NCI-H1417 (cell line): ENCODE data around the gene RNF43.
"Not testable (repeated sequence)": the region's sequence is repeated elsewhere in the genome, so short reads cannot be mapped to it uniquely, and the experiment has no call there.

Experiments used
- DNase-seq, 3 experiments: peaks; one replicate each; lab custom pipeline; 2025; lab: John Stamatoyannopoulos, UW

The RNF43 gene

GRCh38 chr17:58409432-58409831, 7.9 kb downstream of the RNF43 start:
- DNase-seq: no peak

GRCh38 chr17:58403311-58403710, 14.0 kb downstream of the RNF43 start:
- no peak for DNase-seq

- no peak for DNase-seq
Observed at GRCh38 chr17:58402679-58403078, 14.7 kb downstream of the RNF43 start.

GRCh38 chr17:58402047-58402446, 15.3 kb downstream of the RNF43 start:
- no peak for DNase-seq

GRCh38 chr17:58401287-58401686, 16.0 kb downstream of the RNF43 start:
- peak in 1 of 3 experiments; percentile 30 for DNase-seq

GRCh38 chr17:58400826-58401225, 16.5 kb downstream of the RNF43 start:
- no peak for DNase-seq

GRCh38 chr17:58399974-58400373, 17.4 kb downstream of the RNF43 start:
- no peak for DNase-seq

GRCh38 chr17:58398574-58399266, 18.6 kb downstream of the RNF43 start:
- DNase-seq: peak in 2 of 3 experiments; percentile 31 to 76

GRCh38 chr17:58397421-58397820, 19.9 kb downstream of the RNF43 start:
- DNase-seq: not testable (repeated sequence)

GRCh38 chr17:58396173-58396572, 21.2 kb downstream of the RNF43 start:
- no peak for DNase-seq

- DNase-seq: no peak
Observed at GRCh38 chr17:58394534-58395223, 22.7 kb downstream of the RNF43 start.

- peak; percentile 81 to 97 (median 88) for DNase-seq
Observed at GRCh38 chr17:58391302-58391984, 25.9 kb downstream of the RNF43 start.

GRCh38 chr17:58390884-58391283, 26.4 kb downstream of the RNF43 start:
- DNase-seq: no peak

GRCh38 chr17:58388302-58389190, 28.8 kb downstream of the RNF43 start:
- no peak for DNase-seq

GRCh38 chr17:58387834-58388233, 29.5 kb downstream of the RNF43 start:
- DNase-seq: no peak

- no peak for DNase-seq
Observed at GRCh38 chr17:58386708-58387107, 30.6 kb downstream of the RNF43 start.

GRCh38 chr17:58385359-58385899, 31.9 kb downstream of the RNF43 start:
- no peak for DNase-seq

- DNase-seq: no peak
Observed at GRCh38 chr17:58384897-58385296, 32.4 kb downstream of the RNF43 start.

- no peak for DNase-seq
Observed at GRCh38 chr17:58383892-58384462, 33.4 kb downstream of the RNF43 start.

- DNase-seq: no peak
Observed at GRCh38 chr17:58382872-58383242, 34.5 kb downstream of the RNF43 start.

- DNase-seq: no peak
Observed at GRCh38 chr17:58382108-58382871, 35.0 kb downstream of the RNF43 start.
